ENCODE data around the gene PPARA. TPM values are rescaled to one million over a fixed set of nuclear protein-coding genes. Genes with fewer than 3 reads are reported as not detected.

The PPARA gene
- total and polyA plus RNA-seq, 2 donors (not counting 3 experiments of a cell fraction or from before 2014, with no cell fraction given) = 3.1 to 10.7 TPM

DNA sequence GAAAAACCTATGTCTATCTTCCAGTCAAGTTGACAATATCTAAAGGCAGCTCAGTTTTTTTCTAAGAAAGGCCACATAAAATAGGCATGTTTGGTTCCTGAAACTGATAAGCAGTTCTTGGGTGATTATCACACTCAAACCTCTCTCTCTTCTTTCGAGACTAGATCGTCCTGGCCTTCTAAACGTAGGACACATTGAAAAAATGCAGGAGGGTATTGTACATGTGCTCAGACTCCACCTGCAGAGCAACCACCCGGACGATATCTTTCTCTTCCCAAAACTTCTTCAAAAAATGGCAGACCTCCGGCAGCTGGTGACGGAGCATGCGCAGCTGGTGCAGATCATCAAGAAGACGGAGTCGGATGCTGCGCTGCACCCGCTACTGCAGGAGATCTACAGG is 84.6 kb downstream of the PPARA start:
- BruUV-seq (replicated peaks) = no TSS peak
- ChIA-PET POLR2A (no interaction called here), CTCF (no interaction called here)
- Histone ChIP-seq H4K20me1 (replicated peaks; ENCODE audit: control insufficient read depth, extremely low read depth, insufficient read depth, low read length) (no peaks in the 10 kb centered on the region), H3K36me3 (ENCODE audit: control insufficient read depth in 2 of 2, extremely low read depth in 1 of 2, insufficient read depth in 2 of 2, low read length in 2 of 2) (no peaks in the 10 kb centered on the region), H3K9me3 (replicated peaks; ENCODE audit: control insufficient read depth, insufficient read depth, low read length) (no peaks in the 10 kb centered on the region), H3K27me3 (ENCODE audit: control insufficient read depth in 2 of 2, insufficient read depth in 2 of 2, low read length in 2 of 2) (no peaks in the 10 kb centered on the region), H3K9me1 (replicated peaks; ENCODE audit: control insufficient read depth, extremely low read depth, insufficient read depth, low read length) (no peaks in the 10 kb centered on the region), H3K79me2 (ENCODE audit: control insufficient read depth, insufficient read depth, low read length) (no peaks in the 10 kb centered on the region), H3K27ac (ENCODE audit: insufficient read depth, low read depth, low read length) (no peak overlapping the region), H3K4me3 (replicated peaks in 1 of 3; ENCODE audit: insufficient read depth in 1 of 3, low read depth in 1 of 3, low read length in 3 of 3) (no peak overlapping the region), H2AFZ (ENCODE audit: low read depth, low read length) (no peak overlapping the region), H3K4me2 (ENCODE audit: insufficient read depth, low read length) (no peak overlapping the region), H3K9ac (replicated peaks; ENCODE audit: extremely low read depth, insufficient read depth, low read length) (no peak overlapping the region), H3K4me1 (ENCODE audit: control insufficient read depth, extremely low read depth, insufficient read depth, low read length) (no peaks in the 10 kb centered on the region)
- intact Hi-C loops (cut with micrococcal nuclease) = no loop called here
- TF ChIP-seq, protein P1, sequence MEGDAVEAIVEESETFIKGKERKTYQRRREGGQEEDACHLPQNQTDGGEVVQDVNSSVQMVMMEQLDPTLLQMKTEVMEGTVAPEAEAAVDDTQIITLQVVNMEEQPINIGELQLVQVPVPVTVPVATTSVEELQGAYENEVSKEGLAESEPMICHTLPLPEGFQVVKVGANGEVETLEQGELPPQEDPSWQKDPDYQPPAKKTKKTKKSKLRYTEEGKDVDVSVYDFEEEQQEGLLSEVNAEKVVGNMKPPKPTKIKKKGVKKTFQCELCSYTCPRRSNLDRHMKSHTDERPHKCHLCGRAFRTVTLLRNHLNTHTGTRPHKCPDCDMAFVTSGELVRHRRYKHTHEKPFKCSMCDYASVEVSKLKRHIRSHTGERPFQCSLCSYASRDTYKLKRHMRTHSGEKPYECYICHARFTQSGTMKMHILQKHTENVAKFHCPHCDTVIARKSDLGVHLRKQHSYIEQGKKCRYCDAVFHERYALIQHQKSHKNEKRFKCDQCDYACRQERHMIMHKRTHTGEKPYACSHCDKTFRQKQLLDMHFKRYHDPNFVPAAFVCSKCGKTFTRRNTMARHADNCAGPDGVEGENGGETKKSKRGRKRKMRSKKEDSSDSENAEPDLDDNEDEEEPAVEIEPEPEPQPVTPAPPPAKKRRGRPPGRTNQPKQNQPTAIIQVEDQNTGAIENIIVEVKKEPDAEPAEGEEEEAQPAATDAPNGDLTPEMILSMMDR (IDR thresholded peaks at IDR 0.05; ENCODE audit: extremely low read depth in 1 of 2, insufficient read depth in 1 of 2, low read depth in 1 of 2, low read length in 2 of 2) = no peak
- TF ChIP-seq MYC (IDR thresholded peaks at IDR 0.05; ENCODE audit: low read depth, low read length) (no peak), GATA2 (IDR thresholded peaks at IDR 0.05; ENCODE audit: insufficient read depth, insufficient read length, low read depth, low read length) (no peak), EZH2 (IDR thresholded peaks at IDR 0.05; ENCODE audit: borderline replicate concordance, low read depth, low read length, severe bottlenecking) (no peak), POLR2AphosphoS5 (IDR thresholded peaks at IDR 0.05; ENCODE audit: insufficient read depth, low read depth, low read length) (no peak), POLR2A (IDR thresholded peaks at IDR 0.05; ENCODE audit: low read depth, low read length) (no peak), JUN (IDR thresholded peaks at IDR 0.05; ENCODE audit: borderline replicate concordance, insufficient read depth, insufficient read length, low read depth) (no peak), FOS (IDR thresholded peaks at IDR 0.05; ENCODE audit: borderline replicate concordance, insufficient read depth, low read length) (no peak)
- TF ChIP-seq, protein P2, sequence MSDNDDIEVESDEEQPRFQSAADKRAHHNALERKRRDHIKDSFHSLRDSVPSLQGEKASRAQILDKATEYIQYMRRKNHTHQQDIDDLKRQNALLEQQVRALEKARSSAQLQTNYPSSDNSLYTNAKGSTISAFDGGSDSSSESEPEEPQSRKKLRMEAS (IDR thresholded peaks at IDR 0.05; ENCODE audit: insufficient read depth, insufficient read length) = no peak
- FAIRE-seq (no peak), DNase-seq (ENCODE audit: low read depth, low spot score) (no peak)
- dilution Hi-C loops (cut with MboI; ENCODE audit: extremely low pct_ligation_motif_present, low sequenced_read_pairs) = no loop called here
